Vagina (tissue), 2 donors: ENCODE results near the gene ALDH16A1. TPM values are rescaled to one million over a fixed set of nuclear protein-coding genes. Genes with fewer than 3 reads are reported as not detected.

Source experiments
- DNase-seq, 2 donors: peaks; one replicate each; pipeline ENCODE4 v3.0.0-alpha.2; 2017; ENCODE audit errors: extremely low spot score in 2 of 2
- H3K27ac ChIP-seq: fragments of 200-600 bp; sonication (generic); one replicate; pipeline ENCODE4 v1.5.1; 2019
- H3K27me3 ChIP-seq: fragments of 200-600 bp; sonication (generic); one replicate; pipeline ENCODE4 v1.5.1; 2019
- H3K36me3 ChIP-seq, 2 donors: fragments of 200-600 bp; sonication (generic); one replicate each; pipeline ENCODE4 v1.5.1; 2017 to 2019
- H3K4me1 ChIP-seq: fragments of 200-600 bp; sonication (generic); one replicate; pipeline ENCODE4 v1.5.1; 2019
- H3K4me3 ChIP-seq, 2 donors: fragments of 200-600 bp; sonication (generic); 1 replicate in 1 of 2; 2 replicates in 1 of 2; pipeline ENCODE4 v1.5.1; 2016 to 2019
- H3K9me3 ChIP-seq: fragments of 200-600 bp; sonication (generic); one replicate; pipeline ENCODE4 v1.5.1; 2019
- CTCF ChIP-seq, 3 experiments: fragments of 450-650 bp in 2 of 3; fragments of 200-600 bp in 1 of 3; sonication (generic) in 1 of 3; IDR thresholded peaks; one replicate each; pipeline ENCODE4 v1.5.1; 2017 to 2019; ENCODE audit warnings: antibody characterized with exemption in 3 of 3, mild to moderate bottlenecking in 2 of 3, moderate library complexity in 2 of 3
- POLR2A ChIP-seq, 2 donors: fragments of 450-650 bp; IDR thresholded peaks; one replicate each; pipeline ENCODE4 v1.6.1; 2017; ENCODE audit warnings: antibody characterized with exemption in 2 of 2, mild to moderate bottlenecking in 2 of 2, moderate library complexity in 2 of 2
- POLR2AphosphoS5 ChIP-seq, 2 donors: sonication (generic); formaldehyde crosslinking; IDR thresholded peaks; one replicate each; pipeline ENCODE4 v1.9.0; 2017; ENCODE audit warnings: antibody characterized with exemption in 2 of 2, mild to moderate bottlenecking in 2 of 2, low read depth in 1 of 2; ENCODE audit not compliant: insufficient read depth in 1 of 2
- intact Hi-C: fragments of 100-400 bp; cut with DNase I; formaldehyde crosslinking; loops from one replicate; pipeline ENCODE4 v1.15.1; 2023
- total RNA-seq: library from RNA; depleted of rRNA; stranded (reverse); fragments of >200 nt; gene quantifications from one replicate; pipeline ENCODE4 v1.2.3, GENCODE V29; 2016

ALDH16A1 gene
- total RNA-seq, 1 donor from 2014 or later: 29.5 TPM

GRCh38 chr19:49487277-49488045 lies 34.4 kb downstream of the ALDH16A1 start, which contains the start of gene RPL13A:
Gene RPL13A, plus strand, starts transcription at chr19:49487608. Its CDS starts 22 bp downstream, at chr19:49487630.
- peaks cover 33% of the 10 kb centered on the region for H3K4me1 ChIP-seq
- DNase-seq: peak; percentile 99
- TF ChIP-seq POLR2A (IDR thresholded peaks at IDR 0.05) (peak in 1 of 2 donors; percentile 96), CTCF (IDR thresholded peaks at IDR 0.05) (no peak), POLR2AphosphoS5 (IDR thresholded peaks at IDR 0.05; ENCODE audit: insufficient read depth in 1 of 2, low read depth in 1 of 2) (peak; percentile 100)
- peaks cover 0 to 36% of the 10 kb centered on the region in 2 donors for H3K36me3 ChIP-seq
- no peaks in the 10 kb centered on the region for H3K9me3 ChIP-seq
- intact Hi-C loops: no loop called here
- H3K27ac ChIP-seq: peak within 1 kb of the TSS; percentile 93
- no peaks in the 10 kb centered on the region for H3K27me3 ChIP-seq
- H3K4me3 ChIP-seq: peak within 1 kb of the TSS; percentile 82 to 96

- Histone ChIP-seq H3K27me3 (no peaks in the 10 kb centered on the region), H3K4me3 (peak overlapping the region; percentile 82 to 96), H3K36me3 (peaks cover 0 to 36% of the 10 kb centered on the region in 2 donors), H3K9me3 (no peaks in the 10 kb centered on the region), H3K4me1 (peaks cover 33% of the 10 kb centered on the region), H3K27ac (peak overlapping the region; percentile 93)
- DNase-seq: no peak
- intact Hi-C loops: no loop called here
- TF ChIP-seq CTCF (IDR thresholded peaks at IDR 0.05) (no peak), POLR2AphosphoS5 (IDR thresholded peaks at IDR 0.05; ENCODE audit: insufficient read depth in 1 of 2, low read depth in 1 of 2) (no peak), POLR2A (IDR thresholded peaks at IDR 0.05) (no peak)
Observed at GRCh38 chr19:49488046-49488862, 35.2 kb downstream of the ALDH16A1 start.

GRCh38 chr19:49488863-49489537 lies 36.0 kb downstream of the ALDH16A1 start:
- TF ChIP-seq CTCF (IDR thresholded peaks at IDR 0.05) (no peak), POLR2A (IDR thresholded peaks at IDR 0.05) (no peak), POLR2AphosphoS5 (IDR thresholded peaks at IDR 0.05; ENCODE audit: insufficient read depth in 1 of 2, low read depth in 1 of 2) (no peak)
- intact Hi-C loops: no loop called here
- peaks cover 33% of the 10 kb centered on the region for H3K4me1 ChIP-seq

GRCh38 chr19:49489601-49490167 lies 36.7 kb downstream of the ALDH16A1 start:
- no peak for DNase-seq
- H3K4me3 ChIP-seq: peak overlapping the region; percentile 82 to 96
- peaks cover 33% of the 10 kb centered on the region for H3K4me1 ChIP-seq
- no peak for TF ChIP-seq POLR2A (IDR thresholded peaks at IDR 0.05)
- no peak for TF ChIP-seq POLR2AphosphoS5 (IDR thresholded peaks at IDR 0.05; ENCODE audit: insufficient read depth in 1 of 2, low read depth in 1 of 2)
- no peak for TF ChIP-seq CTCF (IDR thresholded peaks at IDR 0.05)
- peaks cover 0 to 35% of the 10 kb centered on the region in 2 donors for H3K36me3 ChIP-seq
- no peaks in the 10 kb centered on the region for H3K27me3 ChIP-seq
- H3K9me3 ChIP-seq: no peaks in the 10 kb centered on the region
- peak overlapping the region; percentile 93 for H3K27ac ChIP-seq
- intact Hi-C loops: loop anchor here (10.0 kb wide), 1 partner anchor 175 kb away; the partner anchor contains the start of genes BCL2L12 and IRF3

More at GRCh38 chr19:49488863-49489537, 36.0 kb downstream of the ALDH16A1 start:
- Histone ChIP-seq H3K36me3 (peaks cover 0 to 35% of the 10 kb centered on the region in 2 donors), H3K9me3 (no peaks in the 10 kb centered on the region), H3K4me3 (peak overlapping the region; percentile 82 to 96), H3K27me3 (no peaks in the 10 kb centered on the region), H3K27ac (peak overlapping the region; percentile 93)
- no peak for DNase-seq
